Liver (tissue), 9 donors: ENCODE data around the gene PLEKHA8. TPM values are rescaled to one million over a fixed set of nuclear protein-coding genes. Genes with fewer than 3 reads are reported as not detected.

Experiments used
- DNase-seq: peaks from one replicate; pipeline ENCODE4 v3.0.0-alpha.2; 2017; ENCODE audit warnings: low spot score
- H3K27ac ChIP-seq, 2 donors: one replicate each; pipeline ENCODE4 v1.7.0; 2013; ENCODE audit warnings: inconsistent platforms in 2 of 2, low read length in 2 of 2, control low read depth in 1 of 2, low read depth in 1 of 2, mild to moderate bottlenecking in 1 of 2
- H3K27me3 ChIP-seq, 4 donors: one replicate each; pipeline versions ENCODE4 v1.6.1 to v1.7.0; 2013; ENCODE audit warnings: low read length in 3 of 4, inconsistent platforms in 1 of 4, mild to moderate bottlenecking in 1 of 4, moderate library complexity in 1 of 4; ENCODE audit not compliant: control insufficient read depth in 4 of 4, insufficient read depth in 4 of 4
- H3K36me3 ChIP-seq, 4 donors: one replicate each; pipeline versions ENCODE4 v1.6.1 to v1.7.0; 2013; ENCODE audit warnings: low read length in 3 of 4, mild to moderate bottlenecking in 3 of 4, low read depth in 1 of 4, moderate library complexity in 1 of 4; ENCODE audit not compliant: control insufficient read depth in 4 of 4, insufficient read depth in 3 of 4
- H3K4me1 ChIP-seq, 4 donors: one replicate each; pipeline versions ENCODE4 v1.6.1 to v1.7.0; 2013; ENCODE audit warnings: low read length in 3 of 4, mild to moderate bottlenecking in 3 of 4, moderate library complexity in 1 of 4; ENCODE audit not compliant: control insufficient read depth in 4 of 4, insufficient read depth in 4 of 4
- H3K4me3 ChIP-seq, 3 donors: one replicate each; pipeline versions ENCODE4 v1.6.1 to v1.7.0; 2013; ENCODE audit warnings: low read length in 3 of 3, control low read depth in 1 of 3, low read depth in 1 of 3, mild to moderate bottlenecking in 1 of 3
- H3K9ac ChIP-seq, 2 donors: one replicate each; pipeline ENCODE4 v1.7.0; 2013; ENCODE audit warnings: low read length in 2 of 2, mild to moderate bottlenecking in 2 of 2, moderate library complexity in 2 of 2, control low read depth in 1 of 2, low read depth in 1 of 2
- H3K9me3 ChIP-seq, 4 donors: one replicate each; pipeline versions ENCODE4 v1.6.1 to v1.7.0; 2013; ENCODE audit warnings: low read length in 3 of 4; ENCODE audit not compliant: control insufficient read depth in 4 of 4
- ATF3 ChIP-seq: IDR thresholded peaks from 2 replicates; pipeline ENCODE4 v1.6.1; 2016; ENCODE audit warnings: antibody characterized with exemption
- EGR1 ChIP-seq, 2 donors: IDR thresholded peaks; 2 replicates each; pipeline ENCODE4 v1.6.1; 2016 to 2018; ENCODE audit warnings: antibody characterized with exemption in 2 of 2, low read depth in 2 of 2
- FOXA1 ChIP-seq: IDR thresholded peaks from 2 replicates; pipeline ENCODE4 v1.6.1; 2016; ENCODE audit warnings: antibody characterized with exemption
- GABPA ChIP-seq, 2 donors: IDR thresholded peaks in 1 of 2; conservative IDR thresholded peaks in 1 of 2; 2 replicates each; pipeline ENCODE4 v1.6.1; 2016; ENCODE audit warnings: antibody characterized with exemption in 2 of 2, mild to moderate bottlenecking in 1 of 2, moderate library complexity in 1 of 2
- HNF4G ChIP-seq: IDR thresholded peaks from 2 replicates; pipeline ENCODE4 v1.6.1; 2016; ENCODE audit warnings: antibody characterized with exemption
- JUND ChIP-seq, 2 donors: IDR thresholded peaks; 2 replicates each; pipeline ENCODE4 v1.6.1; 2016; ENCODE audit warnings: antibody characterized with exemption in 2 of 2
- MAX ChIP-seq: IDR thresholded peaks from 2 replicates; pipeline ENCODE4 v1.6.1; 2016; ENCODE audit warnings: antibody characterized with exemption
- RAD21 ChIP-seq, 2 donors: IDR thresholded peaks; 2 replicates each; pipeline ENCODE4 v1.6.1; 2016; ENCODE audit warnings: antibody characterized with exemption in 2 of 2, mild to moderate bottlenecking in 2 of 2
- REST ChIP-seq: IDR thresholded peaks from 2 replicates; pipeline ENCODE4 v1.6.1; 2016; ENCODE audit warnings: antibody characterized with exemption, mild to moderate bottlenecking
- RXRA ChIP-seq, 2 donors: IDR thresholded peaks; 2 replicates each; pipeline ENCODE4 v1.6.1; 2017 to 2018; ENCODE audit warnings: antibody characterized with exemption in 2 of 2, mild to moderate bottlenecking in 1 of 2
- SP1 ChIP-seq: IDR thresholded peaks from 2 replicates; pipeline ENCODE4 v1.6.1; 2018; ENCODE audit warnings: antibody characterized with exemption, mild to moderate bottlenecking
- YY1 ChIP-seq: IDR thresholded peaks from 2 replicates; pipeline ENCODE4 v1.6.1; 2016; ENCODE audit warnings: antibody characterized with exemption, mild to moderate bottlenecking
- ZBTB33 ChIP-seq: IDR thresholded peaks from 2 replicates; pipeline ENCODE4 v1.6.1; 2016; ENCODE audit warnings: antibody characterized with exemption
- WGBS: extraction: QIAGEN DNeasy Blood & Tissue Kit; methylation state at CpG from one replicate; pipeline ENCODE4 v1.1.7; 2013; 5-methylcytosine and 5-hydroxymethylcytosine counted together
- polyA plus RNA-seq, 2 donors: library from polyadenylated mRNA; stranded (reverse) in 1 of 2; unstranded in 1 of 2; fragments of 200-250 nt in 1 of 2; fragments of >200 nt in 1 of 2; fragmentation: Nextera tagmentation in 1 of 2; extraction: Ambion mirVana in 1 of 2; gene quantifications; one replicate each; pipeline versions ENCODE4 v1.2.1 to v1.2.3, GENCODE V29; 2013 to 2015
- total RNA-seq, 2 donors: library from RNA; depleted of rRNA; stranded (reverse); fragments of >200 nt; gene quantifications; one replicate each; pipeline ENCODE4 v1.2.3, GENCODE V29; 2014
- donor health status: healthy.
- donor health status: healthy.
- donor health status: healthy.
- donor health status: healthy.
- donor health status: healthy.

The PLEKHA8 gene
- total and polyA plus RNA-seq, 4 donors: 1.0 to 5.4 (median 2.4) TPM

GRCh38 chr7:30148951-30149459 is 120.8 kb downstream of the PLEKHA8 start:
- no peak overlapping the region for H3K27ac ChIP-seq
- 76% methylated on average over 13 of the region's 13 CpGs for WGBS
- no peak for DNase-seq

More at GRCh38 chr7:30148951-30149459, 120.8 kb downstream of the PLEKHA8 start:
- Histone ChIP-seq H3K4me3 (no peak overlapping the region), H3K27me3 (no peaks in the 10 kb centered on the region), H3K9ac (no peak overlapping the region), H3K4me1 (no peaks in the 10 kb centered on the region), H3K9me3 (no peaks in the 10 kb centered on the region), H3K36me3 (no peaks in the 10 kb centered on the region)
- TF ChIP-seq GABPA (IDR thresholded peaks at IDR 0.05 in 1 of 2, conservative IDR thresholded peaks at IDR 0.05 in 1 of 2) (no peak), ZBTB33 (no peak), FOXA1 (no peak), EGR1 (IDR thresholded peaks at IDR 0.05; ENCODE audit: low read depth in 2 of 2) (no peak), JUND (IDR thresholded peaks at IDR 0.05) (no peak), SP1 (no peak), MAX (no peak), REST (no peak), ATF3 (no peak), YY1 (no peak), RXRA (IDR thresholded peaks at IDR 0.05) (no peak), HNF4G (no peak), RAD21 (IDR thresholded peaks at IDR 0.05) (no peak)
